ENCODE results near the gene DNAL1.
"Not testable (repeated sequence)": the region's sequence is repeated elsewhere in the genome, so short reads cannot be mapped to it uniquely, and the experiment has no call there.

GRCh38 chr14:73636355-73636754, 8.4 kb upstream of the DNAL1 start:
- not testable (repeated sequence) for TF ChIP-seq CTCF (IDR thresholded peaks at IDR 0.05; ENCODE audit: poor library complexity); EZH2 (IDR thresholded peaks at IDR 0.05; ENCODE audit: borderline replicate concordance); EZH2phosphoT487 (IDR thresholded peaks at IDR 0.05; ENCODE audit: low read depth, severe bottlenecking, unreplicated experiment)
